Esophagus (tissue), 2 donors: ENCODE measurements around the gene TMEM219. TPM values are rescaled to one million over a fixed set of nuclear protein-coding genes. Genes with fewer than 3 reads are reported as not detected.
"Not testable (repeated sequence)": the region's sequence is repeated elsewhere in the genome, so short reads cannot be mapped to it uniquely, and the experiment has no call there.

Source experiments
- H3K27ac ChIP-seq, 2 donors: one replicate each; pipeline ENCODE4 v1.5.1; 2013; ENCODE audit warnings: low read depth in 2 of 2, mild to moderate bottlenecking in 2 of 2, inconsistent platforms in 1 of 2, low read length in 1 of 2, moderate library complexity in 1 of 2
- H3K27me3 ChIP-seq, 2 donors: one replicate each; pipeline ENCODE4 v1.6.1; 2013; ENCODE audit warnings: low read length in 2 of 2, control low read depth in 1 of 2, mild to moderate bottlenecking in 1 of 2; ENCODE audit not compliant: insufficient read depth in 2 of 2, control insufficient read depth in 1 of 2
- H3K36me3 ChIP-seq, 2 donors: one replicate each; pipeline ENCODE4 v1.6.1; 2013; ENCODE audit warnings: low read length in 1 of 2; ENCODE audit not compliant: control insufficient read depth in 2 of 2, insufficient read depth in 2 of 2
- H3K4me1 ChIP-seq, 2 donors: one replicate each; pipeline ENCODE4 v1.6.1; 2013; ENCODE audit warnings: low read length in 1 of 2; ENCODE audit not compliant: control insufficient read depth in 2 of 2, insufficient read depth in 2 of 2
- H3K4me3 ChIP-seq, 2 donors: one replicate each; pipeline ENCODE4 v1.5.1; 2013; ENCODE audit warnings: low read length in 2 of 2, mild to moderate bottlenecking in 2 of 2, low read depth in 1 of 2, moderate library complexity in 1 of 2
- H3K9me3 ChIP-seq, 2 donors: one replicate each; pipeline ENCODE4 v1.6.1; 2013; ENCODE audit warnings: mild to moderate bottlenecking in 2 of 2, low read depth in 1 of 2, low read length in 1 of 2, moderate library complexity in 1 of 2; ENCODE audit not compliant: control insufficient read depth in 2 of 2, insufficient read depth in 1 of 2
- WGBS, 2 donors: extraction: QIAGEN DNeasy Blood & Tissue Kit; methylation state at CpG; one replicate each; pipeline ENCODE4 v1.1.7; 2013; 5-methylcytosine and 5-hydroxymethylcytosine counted together
- polyA plus RNA-seq, 2 donors: library from polyadenylated mRNA; stranded (reverse); fragments of 200-250 nt; gene quantifications; one replicate each; pipeline ENCODE4 v1.2.3, GENCODE V29; 2013
- donor health status: healthy with polysubstance abuse.
- donor health status: Bipolar disorder and iron deficiency.

TMEM219 gene
- polyA plus RNA-seq, 2 donors: 61.1 to 83.4 TPM

GRCh38 chr16:30009990-30010843 is 48.3 kb downstream of the TMEM219 start:
- no peak overlapping the region for H3K27ac ChIP-seq
- peaks cover 0 to 2% of the 10 kb centered on the region in 2 donors for H3K36me3 ChIP-seq
- peaks cover 6 to 12% of the 10 kb centered on the region in 2 donors for H3K4me1 ChIP-seq
- 18 to 21% methylated on average over 31 to 34 of the region's 34 CpGs for WGBS, 2 donors
- H3K9me3 ChIP-seq: no peaks in the 10 kb centered on the region
- peak overlapping the region in 1 of 2 donors; percentile 36 for H3K4me3 ChIP-seq
- H3K27me3 ChIP-seq: peaks cover 0 to 15% of the 10 kb centered on the region in 2 donors

DNA sequence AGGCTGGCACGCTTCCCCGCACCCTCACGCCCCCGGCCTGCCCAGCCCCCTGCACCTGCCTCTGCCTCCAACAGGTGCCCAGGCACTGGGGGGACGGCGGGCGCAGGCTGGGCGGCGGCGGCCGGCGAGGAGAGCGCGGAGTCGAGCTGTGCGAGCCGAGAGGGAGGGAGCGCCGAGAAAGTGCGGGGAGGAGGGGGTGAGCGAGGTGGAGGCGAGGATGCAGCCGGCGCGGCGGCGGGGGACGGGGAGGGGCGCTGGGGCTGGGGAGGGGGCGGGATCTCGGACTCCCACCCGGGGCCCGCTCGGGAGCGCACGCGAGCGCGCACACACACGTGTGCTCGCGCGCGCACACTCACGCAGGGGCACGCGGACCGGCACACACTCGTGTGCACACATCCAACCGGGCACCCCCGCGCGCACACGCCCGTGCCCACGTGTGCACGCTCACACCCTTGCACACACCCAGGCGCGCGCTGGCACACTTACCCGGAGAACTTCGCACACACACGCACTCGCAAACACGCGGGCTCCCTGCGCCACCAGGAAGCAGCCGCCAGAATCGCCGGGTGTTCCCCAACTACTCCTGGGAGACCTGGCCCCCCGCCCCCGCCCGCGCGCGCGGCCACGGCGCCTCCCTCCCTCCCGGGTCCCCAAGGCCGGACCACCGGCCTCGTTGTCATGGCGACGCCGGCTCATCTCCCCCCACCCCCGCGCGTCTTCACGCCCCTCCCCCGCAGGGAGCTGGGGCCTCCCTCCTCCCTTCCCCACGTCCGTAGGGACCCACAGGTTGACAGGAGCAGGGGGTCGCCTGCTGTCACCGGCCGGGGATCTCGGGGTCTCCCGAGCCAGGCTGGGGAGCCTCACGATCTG is 49.2 kb downstream of the TMEM219 start, which contains the start of gene DOC2A:
TSS of gene DOC2A (minus strand) at position 184 of the 870 bp plus-strand sequence. CDS start 805 bp downstream, outside the sequence.
- Histone ChIP-seq H3K4me3 (peak within 1 kb of the TSS; percentile 27 to 36), H3K9me3 (no peaks in the 10 kb centered on the region), H3K27me3 (peaks cover 0 to 15% of the 10 kb centered on the region in 2 donors), H3K4me1 (peaks cover 6 to 12% of the 10 kb centered on the region in 2 donors), H3K36me3 (peaks cover 0 to 2% of the 10 kb centered on the region in 2 donors), H3K27ac (no peak within 1 kb of the TSS)
- WGBS, 2 donors: 1% methylated on average over 49 to 98 of the region's 99 CpGs

- WGBS, 2 donors: 28 to 32% methylated on average over 31 of the region's 31 CpGs
- Histone ChIP-seq H3K4me1 (peaks cover 6 to 12% of the 10 kb centered on the region in 2 donors), H3K36me3 (no peaks in the 10 kb centered on the region), H3K4me3 (peak overlapping the region in 1 of 2 donors; percentile 36), H3K27me3 (peaks cover 0 to 15% of the 10 kb centered on the region in 2 donors), H3K27ac (no peak overlapping the region), H3K9me3 (no peaks in the 10 kb centered on the region)
Observed at GRCh38 chr16:30011714-30012504, 50.0 kb downstream of the TMEM219 start.

- 83 to 85% methylated on average over 14 of the region's 14 CpGs for WGBS, 2 donors
Observed at GRCh38 chr16:30012598-30012997, 50.7 kb downstream of the TMEM219 start.

GRCh38 chr16:30015450-30015849 is 53.6 kb downstream of the TMEM219 start:
- 87 to 89% methylated on average over 7 of the region's 7 CpGs for WGBS, 2 donors
- H3K4me1 ChIP-seq: not testable (repeated sequence)

More at GRCh38 chr16:30012598-30012997, 50.7 kb downstream of the TMEM219 start:
- not testable (repeated sequence) for H3K4me3 ChIP-seq, H3K36me3 ChIP-seq, H3K9me3 ChIP-seq, H3K27ac ChIP-seq
- peaks cover 6 to 12% of the 10 kb centered on the region in 2 donors for H3K4me1 ChIP-seq
- peaks cover 0 to 15% of the 10 kb centered on the region in 2 donors for H3K27me3 ChIP-seq

DNA sequence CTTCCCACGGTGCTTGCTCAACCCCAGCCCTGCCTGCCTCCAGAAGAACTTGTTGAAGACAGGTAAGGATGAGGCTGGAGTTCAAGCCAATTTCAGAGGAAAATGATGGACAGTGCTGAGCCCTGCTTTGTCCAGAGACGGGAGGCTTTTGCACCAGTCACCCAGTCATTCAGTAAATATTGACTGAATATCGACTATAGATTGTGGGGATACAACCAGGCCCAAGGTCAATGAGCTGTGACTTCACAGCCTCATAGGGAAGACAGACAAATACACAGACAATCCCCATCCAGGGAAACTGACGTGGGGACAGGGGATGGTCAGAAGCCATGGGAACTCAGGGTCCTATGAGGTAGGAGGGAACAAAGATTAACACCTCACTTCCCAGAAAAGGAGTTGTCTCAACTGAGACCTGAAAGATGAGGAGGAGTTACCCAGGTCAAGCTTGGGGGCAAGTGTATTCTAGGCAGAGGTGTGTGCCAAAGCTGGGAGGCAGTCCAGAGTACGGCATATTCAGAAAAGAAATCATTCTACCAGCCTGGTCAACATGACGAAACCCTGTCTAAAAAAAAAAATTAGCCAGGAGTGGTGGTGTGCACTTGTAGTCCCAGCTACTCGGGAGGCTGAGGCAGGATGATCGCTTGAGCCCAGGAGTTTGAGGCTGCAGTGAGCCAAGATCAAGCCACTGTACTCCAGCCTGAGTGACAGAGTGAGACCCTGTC is 54.8 kb downstream of the TMEM219 start:
- peaks cover 0 to 6% of the 10 kb centered on the region in 2 donors for H3K4me1 ChIP-seq
- H3K27me3 ChIP-seq: peaks cover 0 to 3% of the 10 kb centered on the region in 2 donors
- WGBS, 2 donors: 70 to 72% methylated on average over 8 of the region's 8 CpGs
- no peak overlapping the region for H3K4me3 ChIP-seq
- H3K9me3 ChIP-seq: no peaks in the 10 kb centered on the region
- H3K27ac ChIP-seq: no peak overlapping the region
- H3K36me3 ChIP-seq: no peaks in the 10 kb centered on the region

More at GRCh38 chr16:30015450-30015849, 53.6 kb downstream of the TMEM219 start:
- H3K27ac ChIP-seq, H3K4me3 ChIP-seq, H3K9me3 ChIP-seq, H3K36me3 ChIP-seq: not testable (repeated sequence)
- H3K27me3 ChIP-seq: peaks cover 0 to 11% of the 10 kb centered on the region in 2 donors

DNA sequence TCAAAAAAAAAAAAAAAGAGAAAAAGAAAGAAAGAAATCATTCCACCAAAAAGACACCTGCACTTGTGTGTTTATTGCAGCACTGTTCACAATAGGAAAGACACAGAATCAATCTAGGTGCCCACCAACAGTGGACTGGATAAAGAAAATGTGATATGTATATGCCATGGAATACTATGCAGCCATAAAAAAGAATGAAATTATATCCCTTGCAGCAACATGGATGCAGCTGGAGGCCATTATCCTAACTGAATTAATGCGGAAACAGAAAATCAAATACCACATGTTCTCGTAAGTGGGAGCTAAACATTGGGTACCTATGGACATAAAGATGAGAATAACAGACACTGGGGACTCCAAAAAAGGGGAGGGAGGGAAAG is 55.4 kb downstream of the TMEM219 start:
- Histone ChIP-seq H3K27me3 (no peaks in the 10 kb centered on the region), H3K36me3 (no peaks in the 10 kb centered on the region), H3K4me1 (peaks cover 0 to 7% of the 10 kb centered on the region in 2 donors), H3K4me3 (no peak overlapping the region), H3K27ac (no peak overlapping the region), H3K9me3 (no peaks in the 10 kb centered on the region)
- 95 to 96% methylated on average over 2 of the region's 2 CpGs for WGBS, 2 donors

DNA sequence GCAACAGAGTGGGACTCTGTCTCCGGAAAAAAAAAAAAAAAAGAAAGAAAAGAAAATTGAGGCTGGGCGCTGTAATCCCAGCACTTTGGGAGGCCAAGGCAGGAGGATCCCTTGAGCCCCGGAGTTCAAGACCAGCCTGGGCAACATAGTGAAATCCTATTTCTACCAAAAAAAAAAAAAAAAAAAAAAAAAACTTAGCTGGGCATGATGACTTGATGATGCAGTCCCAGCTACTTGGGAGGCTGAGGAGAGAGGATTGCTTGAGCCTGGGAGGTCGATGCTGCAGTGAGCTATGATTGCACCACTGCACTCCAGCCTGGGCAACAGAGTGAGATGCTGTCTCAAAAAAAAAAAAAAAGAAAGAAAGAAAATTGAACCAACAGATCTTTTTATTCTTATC is 56.1 kb downstream of the TMEM219 start:
- H3K36me3 ChIP-seq, H3K9me3 ChIP-seq, H3K4me1 ChIP-seq, H3K4me3 ChIP-seq, H3K27ac ChIP-seq, H3K27me3 ChIP-seq: not testable (repeated sequence)
- WGBS, 2 donors: 82 to 88% methylated on average over 3 to 4 of the region's 4 CpGs
